ENCODE data around the gene P2RY12. TPM values are rescaled to one million over a fixed set of nuclear protein-coding genes. Genes with fewer than 3 reads are reported as not detected.

Gene P2RY12
- polyA plus RNA-seq, 3 donors: 0.10 to 2.7 (median 0.94) TPM

DNA sequence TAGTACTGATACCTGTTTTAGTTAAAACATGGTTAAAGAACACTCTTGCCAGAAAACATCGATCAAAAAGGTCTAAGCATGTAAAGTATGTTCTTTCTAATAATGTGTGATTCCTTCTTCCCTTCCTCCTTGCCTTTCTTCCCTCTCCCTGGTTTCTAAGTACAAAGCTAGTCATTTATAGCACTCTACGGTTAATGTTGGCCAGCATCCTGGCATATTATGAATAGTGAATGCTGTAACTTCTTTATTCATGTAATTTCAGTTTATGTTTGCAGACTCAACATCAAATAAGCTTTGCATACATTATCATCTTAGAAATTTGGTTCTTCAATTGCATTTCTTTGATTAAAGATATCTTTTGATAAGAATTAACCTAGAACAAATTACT is 27.1 kb downstream of the P2RY12 start:
- H3K27ac ChIP-seq (ENCODE audit: low read depth, low read length): no peak overlapping the region
- 65 to 83% (median 71%) methylated on average over 2 of the region's 2 CpGs for WGBS, 3 donors

DNA sequence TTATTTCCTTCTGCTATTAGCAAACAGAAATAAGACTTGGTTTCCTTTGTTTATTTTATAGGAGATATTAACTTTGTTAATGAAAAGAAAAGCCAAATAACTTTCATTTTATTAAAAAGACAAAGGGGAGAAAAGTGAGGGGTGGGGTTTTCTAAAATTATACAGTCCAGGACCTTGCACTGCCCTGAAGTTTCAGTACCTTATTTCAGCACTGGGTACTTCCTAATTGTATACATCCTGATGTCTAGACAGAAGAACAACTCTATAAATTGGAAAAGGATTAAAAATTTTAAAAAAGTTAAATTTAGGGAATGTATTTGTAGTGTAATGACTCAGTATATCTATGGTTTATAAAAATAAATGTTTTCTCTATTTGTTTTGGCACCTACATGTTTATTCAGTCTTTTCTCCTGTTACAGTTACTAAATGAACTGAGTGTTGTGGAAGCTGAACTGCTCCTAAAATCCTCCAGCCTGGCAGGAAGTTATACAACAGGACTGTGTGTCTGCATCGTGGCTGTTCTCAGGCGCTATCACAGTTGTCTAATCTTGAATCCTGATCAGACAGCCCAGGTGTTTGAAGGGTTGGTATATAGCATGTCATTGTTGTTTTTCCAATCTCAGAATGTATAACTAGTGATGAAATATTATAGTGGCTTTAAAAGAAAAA is 27.6 kb downstream of the P2RY12 start:
- H3K27ac ChIP-seq (ENCODE audit: low read depth, low read length): no peak overlapping the region
- 29 to 48% (median 41%) methylated on average over 2 of the region's 2 CpGs for WGBS, 3 donors

DNA sequence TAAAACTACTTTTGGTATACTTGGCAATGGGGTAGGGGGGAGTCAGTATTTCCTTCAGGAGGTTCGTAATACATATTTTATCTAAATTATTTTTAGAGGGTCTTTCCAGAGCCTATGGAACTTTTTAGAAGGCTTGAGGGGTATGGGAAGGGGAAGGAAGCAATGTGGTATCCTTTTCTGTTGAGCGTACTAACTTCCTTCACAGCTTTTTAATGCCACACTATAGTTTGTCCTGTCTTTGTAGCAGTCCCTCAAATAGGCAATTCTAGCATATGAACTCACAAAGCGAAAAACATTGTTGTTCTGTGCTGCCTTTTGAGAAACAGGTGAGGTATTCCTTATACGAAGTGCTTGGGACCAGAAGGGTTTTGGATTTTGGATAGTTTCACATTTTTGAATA is 32.9 kb downstream of the P2RY12 start:
- no peak overlapping the region for H3K27ac ChIP-seq (ENCODE audit: low read depth, low read length)
- 62 to 83% (median 73%) methylated on average over 4 of the region's 4 CpGs for WGBS, 3 donors

DNA sequence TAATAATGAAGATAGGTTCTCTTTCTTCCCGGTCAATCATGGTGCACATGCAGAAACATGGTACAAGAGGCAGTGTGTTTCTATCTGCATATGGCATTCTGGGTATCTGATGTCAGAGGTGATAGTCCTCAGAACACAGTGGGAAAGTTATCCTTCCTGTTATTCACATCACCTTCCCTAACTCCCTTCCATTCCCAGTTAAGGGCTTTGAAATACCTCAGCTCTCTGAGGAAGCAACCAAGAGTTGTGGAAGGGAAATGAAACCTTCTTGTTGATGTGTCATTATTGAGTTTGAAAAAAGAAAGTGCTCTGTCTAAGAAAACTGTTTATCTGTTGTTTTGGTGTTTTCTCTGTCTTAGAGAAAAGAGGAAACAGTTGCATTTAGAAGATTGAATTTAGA is 33.3 kb downstream of the P2RY12 start:
- H3K27ac ChIP-seq (ENCODE audit: low read depth, low read length): no peak overlapping the region
- 92 to 100% (median 97%) methylated on average over 1 of the region's 1 CpG for WGBS, 3 donors

DNA sequence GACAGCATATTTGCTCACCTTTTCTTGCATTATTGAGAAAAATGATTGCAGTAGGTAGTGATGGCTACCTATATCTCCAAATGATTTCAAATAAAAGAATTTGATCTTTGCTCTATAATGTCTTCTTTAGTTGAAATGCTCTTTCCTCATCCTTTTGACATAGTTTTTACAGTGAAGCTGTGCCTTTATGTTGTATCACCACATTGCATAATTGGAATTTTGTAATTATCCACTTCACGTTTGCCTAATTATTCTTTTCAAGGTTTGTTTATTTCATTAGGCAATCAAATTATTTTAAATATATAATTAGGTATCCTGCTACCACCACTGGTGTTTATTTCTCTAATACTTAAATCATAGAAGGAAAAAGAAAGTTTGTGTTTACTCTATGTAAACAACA is 33.9 kb downstream of the P2RY12 start:
- WGBS, 3 donors: 39 to 64% (median 55%) methylated on average over 1 of the region's 1 CpG
- H3K27ac ChIP-seq (ENCODE audit: low read depth, low read length): no peak overlapping the region

DNA sequence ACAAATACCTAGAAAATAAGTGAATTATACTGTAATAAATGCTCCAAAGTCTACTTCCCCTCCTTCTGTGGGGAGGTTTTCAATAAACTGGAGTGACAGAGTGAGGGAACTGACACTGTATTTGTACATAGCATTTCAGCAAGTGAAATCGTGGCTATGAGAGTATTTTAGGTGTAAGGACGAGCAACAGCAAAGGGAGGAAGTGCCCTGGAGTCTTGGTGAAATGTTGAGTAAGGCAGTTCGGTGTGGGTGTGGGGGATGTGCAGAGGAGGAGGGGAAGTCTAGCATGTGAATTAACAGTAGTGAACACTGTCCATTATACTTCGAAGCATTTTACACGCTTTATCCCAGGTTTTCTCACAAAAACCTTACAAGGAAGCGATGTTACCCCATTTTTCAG is 37.1 kb downstream of the P2RY12 start:
- 45 to 72% (median 54%) methylated on average over 6 of the region's 6 CpGs for WGBS, 3 donors
- no peak overlapping the region for H3K27ac ChIP-seq (ENCODE audit: low read depth, low read length)

DNA sequence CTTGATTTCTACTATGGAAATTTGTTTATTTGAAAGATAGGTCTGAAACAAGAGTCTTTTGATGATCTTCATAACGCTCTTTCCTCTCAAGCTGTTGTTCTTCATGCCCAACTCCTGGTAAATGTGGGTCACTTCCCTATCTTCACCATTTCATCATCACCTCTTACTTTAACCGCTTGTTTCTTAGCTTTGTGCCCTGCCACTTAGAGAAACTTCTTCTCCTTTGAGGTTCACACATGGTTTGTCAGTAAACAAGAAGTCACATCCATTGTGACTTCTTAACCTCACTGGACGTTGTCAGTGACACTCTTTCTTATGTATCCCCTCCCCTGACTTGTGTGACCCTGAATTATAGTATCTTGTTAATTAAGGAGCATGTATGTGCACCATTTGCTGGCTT is 38.3 kb downstream of the P2RY12 start:
- H3K27ac ChIP-seq (ENCODE audit: low read depth, low read length): peak overlapping the region; percentile 54
- 36 to 71% (median 52%) methylated on average over 3 of the region's 3 CpGs for WGBS, 3 donors

DNA sequence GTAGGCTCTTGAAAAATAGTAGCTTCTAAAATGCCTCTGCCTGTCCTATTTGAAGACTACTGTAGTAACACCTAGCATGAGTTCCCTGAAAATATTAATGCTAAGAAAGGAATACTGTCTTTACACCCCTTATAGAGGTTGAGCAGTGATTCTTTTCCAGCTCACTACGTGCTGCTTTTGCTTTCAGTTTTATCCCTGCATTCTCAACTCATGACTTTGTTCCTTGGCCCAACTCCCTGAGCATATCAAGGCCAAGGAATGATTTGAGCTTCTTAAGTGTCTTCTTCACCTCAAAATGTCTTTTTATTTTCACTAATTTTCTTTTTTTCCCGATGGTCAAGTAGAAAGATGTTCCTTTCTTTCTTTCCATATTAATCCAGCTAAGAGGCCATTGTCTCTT is 38.7 kb downstream of the P2RY12 start:
- no peak overlapping the region for H3K27ac ChIP-seq (ENCODE audit: low read depth, low read length)

DNA sequence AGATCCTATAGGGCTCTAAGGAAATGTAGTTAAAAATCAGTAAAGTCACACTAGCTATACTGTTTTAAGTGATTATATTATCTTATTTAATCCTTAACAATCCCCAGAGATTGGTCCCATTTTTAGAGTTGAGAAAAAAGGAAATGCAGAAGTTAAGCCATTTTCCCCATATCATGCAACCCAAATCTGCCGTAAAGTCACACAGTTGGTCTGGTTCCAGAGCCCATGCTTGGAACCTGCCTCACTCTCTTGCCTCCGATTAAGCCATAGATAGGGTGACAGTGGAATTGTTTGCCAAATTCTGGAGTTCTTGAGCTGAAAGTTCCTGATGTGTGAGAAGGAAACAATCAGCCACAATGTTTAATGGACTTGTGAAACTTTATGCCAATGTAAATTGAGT is 52.9 kb downstream of the P2RY12 start:
- H3K27ac ChIP-seq (ENCODE audit: low read depth, low read length): no peak overlapping the region
- 36 to 56% (median 45%) methylated on average over 2 of the region's 2 CpGs for WGBS, 3 donors

More for the DNA sequence above, 38.7 kb downstream of the P2RY12 start:
- WGBS, 3 donors: 24 to 68% (median 30%) methylated on average over 2 of the region's 2 CpGs

DNA sequence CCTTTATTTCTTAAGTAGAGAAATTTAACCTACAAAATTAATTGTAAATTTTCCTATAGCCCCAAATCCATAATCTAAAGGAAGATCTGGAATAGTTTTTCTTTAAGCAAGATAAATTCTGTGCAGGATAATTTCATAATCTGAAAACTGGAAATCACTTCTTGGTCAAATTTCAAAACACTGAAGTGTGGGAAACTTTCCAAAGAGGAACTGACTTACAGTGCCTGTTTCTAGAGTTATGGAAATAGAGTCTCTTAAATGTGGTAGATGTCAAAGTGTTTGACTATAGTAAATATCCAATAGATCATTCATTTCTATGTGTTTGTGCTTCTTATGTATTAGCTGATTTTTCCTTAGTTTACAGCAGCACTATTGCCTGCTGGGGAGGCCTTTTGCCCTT is 53.7 kb downstream of the P2RY12 start:
- H3K27ac ChIP-seq (ENCODE audit: low read depth, low read length): no peak overlapping the region

DNA sequence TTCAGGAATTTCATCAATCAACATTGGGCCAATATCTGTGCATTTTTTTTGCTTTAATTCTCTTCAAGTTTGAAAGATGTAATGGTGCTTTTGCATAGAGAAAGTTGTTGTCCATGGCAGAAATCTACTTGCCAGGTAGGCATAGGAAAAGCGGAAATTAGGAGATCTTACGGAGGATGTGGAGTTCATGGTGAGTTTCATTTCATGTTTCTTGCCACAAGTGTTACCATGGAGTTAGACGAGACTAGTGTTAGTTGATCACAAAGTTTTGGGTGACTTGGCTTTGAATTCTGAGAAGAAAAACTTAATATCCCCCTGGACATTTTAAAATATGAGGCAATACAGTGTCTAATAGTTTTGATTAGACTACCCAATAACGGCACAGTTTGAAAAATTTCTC is 54.2 kb downstream of the P2RY12 start:
- no peak overlapping the region for H3K27ac ChIP-seq (ENCODE audit: low read depth, low read length)
- 53 to 79% (median 67%) methylated on average over 4 of the region's 4 CpGs for WGBS, 3 donors

DNA sequence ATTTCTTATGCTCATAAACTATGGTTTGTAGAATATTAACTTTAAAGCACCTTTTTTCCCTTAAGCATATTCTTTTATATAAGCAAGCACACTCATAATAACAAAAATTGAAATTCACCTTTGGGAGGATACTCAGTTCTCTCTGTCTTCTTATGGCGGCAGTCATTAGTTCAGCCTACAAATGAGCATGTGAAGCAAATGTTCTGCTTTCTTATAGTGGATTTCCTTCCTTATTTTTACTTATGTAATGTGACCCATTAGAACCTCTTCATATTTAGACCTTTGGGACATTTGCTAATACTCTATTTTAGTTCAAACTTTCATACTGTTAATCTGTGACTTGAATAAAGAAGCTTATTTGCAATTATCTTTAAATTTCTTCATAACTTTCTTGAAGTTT is 55.2 kb downstream of the P2RY12 start, which contains the start of gene P2RY13:
P2RY13 (minus strand) TSS at position 187 of the 400 bp plus-strand sequence; CDS start at position 166, 21 bp downstream.
- no peak within 1 kb of the TSS for H3K27ac ChIP-seq (ENCODE audit: low read depth, low read length)
- 62 to 92% (median 68%) methylated on average over 1 of the region's 1 CpG for WGBS, 3 donors

DNA sequence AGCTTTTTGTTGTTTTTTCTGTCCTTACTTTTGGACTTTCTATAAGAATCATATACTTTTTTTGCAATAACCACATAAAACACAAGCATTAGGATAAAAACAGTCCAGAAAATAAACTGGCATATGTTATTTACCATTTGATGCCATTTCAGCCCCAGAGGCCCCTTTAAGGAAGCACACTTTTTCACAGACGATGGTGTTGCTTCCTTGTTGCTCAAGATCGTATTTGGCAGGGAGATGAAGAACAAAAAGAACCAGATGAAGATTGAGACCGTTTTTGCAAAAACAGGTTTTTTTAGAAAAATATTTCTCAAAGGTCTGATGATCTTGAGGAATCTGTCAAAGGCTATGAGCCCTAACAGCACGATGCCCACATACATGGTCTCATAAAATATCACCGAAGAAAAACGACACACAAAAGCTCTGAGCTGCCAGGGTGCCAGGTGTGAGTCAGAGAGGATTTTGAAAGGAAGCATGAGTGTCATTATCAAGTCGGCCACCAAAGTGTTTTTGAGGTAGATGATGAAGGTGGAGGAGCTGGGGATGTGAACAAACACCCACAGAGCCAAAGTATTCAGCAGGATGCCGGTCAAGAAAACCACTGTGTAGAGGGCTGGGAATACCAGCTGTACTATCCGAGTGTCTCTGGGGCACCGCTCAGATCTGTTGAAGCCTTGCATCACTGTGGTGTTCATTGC is 56.1 kb downstream of the P2RY12 start:
- 29 to 60% (median 31%) methylated on average over 10 of the region's 10 CpGs for WGBS, 3 donors
- H3K27ac ChIP-seq (ENCODE audit: low read depth, low read length): no peak overlapping the region

DNA sequence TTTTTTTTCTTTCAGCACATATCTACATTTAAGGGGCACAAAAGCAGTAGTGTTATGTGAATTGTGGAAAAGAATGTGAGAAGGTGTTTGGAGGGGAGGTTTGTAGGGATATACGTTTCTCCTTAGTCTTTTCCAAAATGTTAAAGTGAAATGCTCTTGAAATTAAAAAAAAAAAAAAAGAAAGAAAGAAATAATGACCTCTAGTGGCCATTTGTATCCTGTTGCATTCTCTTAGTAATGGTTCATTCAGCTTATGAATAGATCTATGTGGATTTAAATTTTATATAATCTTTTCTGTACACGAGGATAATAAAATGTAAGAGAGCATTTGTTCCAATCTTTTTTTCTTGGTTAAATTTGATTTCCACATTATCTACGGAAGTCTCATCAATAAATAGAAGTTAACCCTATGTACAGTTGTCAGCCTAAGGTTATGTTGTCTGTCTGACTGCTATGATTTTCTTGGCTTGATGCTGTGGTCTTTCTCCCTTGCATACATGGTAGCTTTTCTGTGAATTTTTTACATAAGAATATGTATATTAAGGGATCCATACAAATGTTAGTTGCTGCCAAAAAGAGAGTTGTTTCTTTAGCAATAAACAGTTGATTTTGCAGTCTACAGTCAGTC is 56.9 kb downstream of the P2RY12 start:
- no peak overlapping the region for H3K27ac ChIP-seq (ENCODE audit: low read depth, low read length)
- 8 to 18% (median 9%) methylated on average over 3 of the region's 3 CpGs for WGBS, 3 donors

DNA sequence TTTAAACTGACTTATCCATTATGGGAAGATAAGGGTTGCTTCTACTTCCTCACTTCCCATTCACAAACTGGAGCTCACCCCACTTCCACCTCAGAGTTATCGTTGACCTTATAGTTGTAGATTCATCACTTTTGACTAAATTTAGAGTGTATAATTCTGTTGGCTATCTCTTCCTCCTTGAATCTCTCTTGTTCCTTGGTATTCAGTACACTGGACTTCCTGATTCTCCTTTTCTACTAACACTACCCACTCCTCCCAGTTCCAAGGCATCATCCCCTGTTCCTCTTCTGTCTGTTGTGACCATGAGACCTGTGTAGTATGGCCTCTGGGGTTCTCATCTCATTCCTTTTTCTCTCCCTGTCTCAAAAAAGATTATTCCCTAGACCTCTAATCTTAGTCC is 62.0 kb downstream of the P2RY12 start:
- 65 to 100% (median 73%) methylated on average over 1 of the region's 1 CpG for WGBS, 3 donors
- no peak overlapping the region for H3K27ac ChIP-seq (ENCODE audit: low read depth, low read length)

DNA sequence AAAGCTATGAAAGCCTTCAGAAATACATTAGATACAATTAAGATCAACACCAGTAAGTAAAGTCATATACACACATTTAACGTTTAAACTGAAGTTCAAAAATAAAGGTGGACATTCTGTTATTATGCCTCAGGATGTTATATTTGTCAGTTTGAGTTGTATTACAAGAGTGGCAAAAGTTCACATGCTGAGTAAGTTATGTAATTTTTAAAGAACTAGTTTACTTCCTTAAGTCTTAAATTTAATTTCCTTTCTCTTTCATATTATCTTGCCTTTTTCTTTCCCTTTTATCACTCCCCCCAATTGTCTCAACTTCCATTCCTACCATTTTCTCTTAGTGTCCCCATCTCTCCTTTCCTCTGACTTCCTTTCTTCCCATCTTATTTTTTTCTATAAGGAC is 63.0 kb downstream of the P2RY12 start:
- H3K27ac ChIP-seq (ENCODE audit: low read depth, low read length): no peak overlapping the region
- 23 to 64% (median 46%) methylated on average over 1 of the region's 1 CpG for WGBS, 3 donors

DNA sequence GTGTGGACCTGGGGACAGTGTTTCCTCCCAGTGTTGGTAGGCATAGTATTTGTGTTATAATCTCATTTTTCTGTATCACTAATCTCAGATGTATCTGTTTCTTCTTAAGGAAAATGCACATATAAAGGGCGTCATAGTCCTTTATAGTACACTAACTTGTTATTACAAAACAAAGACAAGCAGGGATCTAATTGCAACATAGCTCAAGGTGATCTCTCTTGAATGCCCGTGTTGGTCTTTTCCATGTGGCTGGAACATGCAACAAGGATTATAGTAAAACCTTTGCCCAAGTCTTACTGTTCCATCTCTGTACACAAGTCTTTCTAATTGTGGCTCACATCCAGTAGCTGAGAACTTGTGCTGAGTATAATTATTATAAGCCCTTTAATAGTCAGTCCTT is 64.4 kb downstream of the P2RY12 start:
- 64 to 79% (median 70%) methylated on average over 2 of the region's 2 CpGs for WGBS, 3 donors
- H3K27ac ChIP-seq (ENCODE audit: low read depth, low read length): no peak overlapping the region

DNA sequence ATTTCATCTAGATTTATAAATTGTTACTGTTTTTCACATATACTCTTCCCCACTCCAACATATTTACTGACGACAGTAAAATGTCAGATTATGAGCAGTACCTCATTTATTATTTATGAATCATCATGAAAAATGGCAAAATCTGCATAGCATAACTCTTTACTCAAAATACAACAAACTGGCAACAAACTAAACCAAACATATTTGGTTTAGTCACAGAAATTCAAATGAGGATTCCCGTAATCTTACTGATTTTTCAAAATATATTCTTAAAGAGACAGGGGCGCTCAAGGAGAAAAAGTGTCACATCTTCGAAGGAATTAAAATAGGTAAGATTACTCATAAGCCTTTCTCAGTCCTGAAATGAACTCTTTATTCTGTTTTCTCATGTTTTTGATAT is 64.9 kb downstream of the P2RY12 start:
- WGBS, 3 donors: 84 to 87% (median 86%) methylated on average over 4 of the region's 4 CpGs
- H3K27ac ChIP-seq (ENCODE audit: low read depth, low read length): no peak overlapping the region

DNA sequence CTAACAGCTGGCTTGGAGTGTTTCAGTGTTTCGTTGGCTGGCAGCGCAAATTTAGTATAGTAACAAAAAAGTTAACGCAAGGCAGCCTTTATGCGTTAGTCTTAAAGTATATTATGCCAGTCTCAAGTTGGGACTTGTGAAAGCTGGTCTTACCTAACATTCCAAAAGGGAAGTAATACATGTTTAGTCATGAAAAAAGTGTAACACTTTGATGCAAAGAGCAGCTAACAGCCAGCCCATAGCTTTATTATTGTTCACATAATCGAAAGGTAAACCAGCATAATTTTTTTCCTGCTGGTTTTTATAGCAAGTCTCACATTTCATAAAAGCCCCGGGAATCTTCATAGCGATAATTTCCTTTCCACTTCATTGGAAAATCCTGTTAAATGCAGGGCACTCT is 65.6 kb downstream of the P2RY12 start:
- 67 to 87% (median 74%) methylated on average over 7 of the region's 7 CpGs for WGBS, 3 donors
- H3K27ac ChIP-seq (ENCODE audit: low read depth, low read length): no peak overlapping the region

DNA sequence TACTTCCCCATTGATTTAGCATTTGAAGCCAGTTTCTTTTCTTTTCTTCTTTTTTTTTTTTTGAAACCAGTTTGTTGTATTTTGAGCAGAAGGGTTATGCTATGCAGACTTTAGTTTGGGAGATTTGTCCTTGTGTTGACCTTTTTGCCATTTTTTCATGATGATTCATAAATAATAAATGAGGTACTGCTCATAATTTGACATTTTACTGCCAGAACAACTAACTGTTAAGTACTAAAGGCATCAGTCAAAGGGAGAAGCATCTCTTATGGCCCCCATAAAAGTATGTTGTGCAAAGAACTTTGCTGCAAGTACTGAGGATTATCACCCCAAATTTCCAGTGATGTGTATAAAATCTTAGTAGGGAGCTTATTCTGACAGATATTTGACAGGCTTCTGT is 66.2 kb downstream of the P2RY12 start:
- H3K27ac ChIP-seq (ENCODE audit: low read depth, low read length): no peak overlapping the region

All from adipose tissue (tissue), 3 donors.